DND-41 (cell line): Measurements from ENCODE around the gene NKD2.
A peak's percentile ranks its signal among the peaks of the same experiment; 100 is the strongest.

Source experiments
- ATAC-seq: fragments of 200-7000 bp; cut with Tn5 transposase; 3 replicates; pipeline ENCODE4 v1.9.1; 2021; ENCODE audit warnings: low read depth; ENCODE audit not compliant: insufficient read depth
- DNase-seq: peaks from one replicate; pipeline ENCODE4 v3.0.0-alpha.2; 2020
- H2AFZ ChIP-seq: 2 replicates; pipeline ENCODE4 v1.6.0; 2012; ENCODE audit warnings: low read depth, low read length
- H3K27ac ChIP-seq: 2 replicates; pipeline ENCODE4 v1.5.1; 2012; ENCODE audit warnings: low read length, inconsistent platforms
- H3K27me3 ChIP-seq: fragments of 200-600 bp; sonication (generic); 2 replicates; pipeline ENCODE4 v1.6.0; 2012; ENCODE audit warnings: low read length, mild to moderate bottlenecking, inconsistent platforms; ENCODE audit not compliant: insufficient read depth, poor library complexity
- H3K36me3 ChIP-seq: 2 replicates; pipeline ENCODE4 v1.5.1; 2012; ENCODE audit warnings: low read length, inconsistent platforms; ENCODE audit not compliant: insufficient read depth
- H3K4me1 ChIP-seq: 2 replicates; pipeline ENCODE4 v1.5.1; 2012; ENCODE audit warnings: mild to moderate bottlenecking, low read length; ENCODE audit not compliant: insufficient read depth
- H3K4me2 ChIP-seq: 2 replicates; pipeline ENCODE4 v1.6.0; 2012; ENCODE audit warnings: mild to moderate bottlenecking, moderate library complexity, low read length, inconsistent platforms; ENCODE audit not compliant: insufficient read depth
- H3K4me3 ChIP-seq, 2 experiments: fragments of 200-600 bp in 1 of 2; shearing (Covaris generic) in 1 of 2; 2 replicates each; pipeline ENCODE4 v1.5.1; 2012 to 2016; ENCODE audit warnings: inconsistent platforms in 2 of 2, low read length in 2 of 2, mild to moderate bottlenecking in 2 of 2, low read depth in 1 of 2, moderate library complexity in 1 of 2
- H3K79me2 ChIP-seq: 2 replicates; pipeline ENCODE4 v1.6.0; 2012; ENCODE audit warnings: low read length, inconsistent platforms; ENCODE audit not compliant: insufficient read depth
- H3K9ac ChIP-seq: 2 replicates; pipeline ENCODE4 v1.6.0; 2012; ENCODE audit warnings: low read depth, mild to moderate bottlenecking, inconsistent platforms, low read length, moderate library complexity
- H3K9me3 ChIP-seq: 2 replicates; pipeline ENCODE4 v1.5.1; 2012; ENCODE audit warnings: low read length, moderate library complexity, mild to moderate bottlenecking, inconsistent platforms; ENCODE audit not compliant: insufficient read depth, severe bottlenecking
- H4K20me1 ChIP-seq: 2 replicates; pipeline ENCODE4 v1.6.0; 2012; ENCODE audit warnings: low read length; ENCODE audit not compliant: insufficient read depth
- EZH2 ChIP-seq: IDR thresholded peaks from 3 replicates; pipeline ENCODE4 v1.6.1; 2012; ENCODE audit warnings: borderline replicate concordance, low read depth, mild to moderate bottlenecking, moderate library complexity, low read length, inconsistent platforms; ENCODE audit not compliant: severe bottlenecking
- TF ChIP-seq, protein P1 (sequence below): IDR thresholded peaks from 2 replicates; pipeline ENCODE4 v1.5.1; 2012; ENCODE audit warnings: borderline replicate concordance, low read length, moderate library complexity, mild to moderate bottlenecking; ENCODE audit not compliant: poor library complexity, severe bottlenecking; ENCODE audit errors: extremely low read depth

The NKD2 gene

DNA sequence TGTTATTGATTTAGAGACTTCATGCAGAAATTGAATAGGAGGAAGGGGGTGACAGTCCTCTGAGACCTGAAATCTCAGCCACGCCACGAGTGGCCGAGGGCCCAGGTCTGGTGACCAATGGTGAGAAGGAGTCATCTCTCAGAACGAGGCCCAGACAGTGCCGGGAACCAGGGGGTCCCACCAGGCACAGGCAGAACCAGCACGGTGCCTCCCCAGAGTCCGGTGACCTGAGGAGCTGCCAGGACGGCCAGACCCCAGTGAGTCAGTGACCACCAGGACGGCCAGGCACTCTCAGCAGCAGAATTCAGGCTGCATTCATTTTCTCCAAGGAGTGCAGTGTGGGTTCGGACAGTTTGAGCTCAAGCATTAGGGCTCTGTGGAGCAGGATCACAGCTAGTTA lies 43.8 kb upstream of the NKD2 start:
- Histone ChIP-seq H3K27ac (peak overlapping the region; percentile 97), H2AFZ (0 out of 2 replicates have a peak overlapping the region, but pooled peaks have one; percentile 60)
- TF ChIP-seq, protein P1, sequence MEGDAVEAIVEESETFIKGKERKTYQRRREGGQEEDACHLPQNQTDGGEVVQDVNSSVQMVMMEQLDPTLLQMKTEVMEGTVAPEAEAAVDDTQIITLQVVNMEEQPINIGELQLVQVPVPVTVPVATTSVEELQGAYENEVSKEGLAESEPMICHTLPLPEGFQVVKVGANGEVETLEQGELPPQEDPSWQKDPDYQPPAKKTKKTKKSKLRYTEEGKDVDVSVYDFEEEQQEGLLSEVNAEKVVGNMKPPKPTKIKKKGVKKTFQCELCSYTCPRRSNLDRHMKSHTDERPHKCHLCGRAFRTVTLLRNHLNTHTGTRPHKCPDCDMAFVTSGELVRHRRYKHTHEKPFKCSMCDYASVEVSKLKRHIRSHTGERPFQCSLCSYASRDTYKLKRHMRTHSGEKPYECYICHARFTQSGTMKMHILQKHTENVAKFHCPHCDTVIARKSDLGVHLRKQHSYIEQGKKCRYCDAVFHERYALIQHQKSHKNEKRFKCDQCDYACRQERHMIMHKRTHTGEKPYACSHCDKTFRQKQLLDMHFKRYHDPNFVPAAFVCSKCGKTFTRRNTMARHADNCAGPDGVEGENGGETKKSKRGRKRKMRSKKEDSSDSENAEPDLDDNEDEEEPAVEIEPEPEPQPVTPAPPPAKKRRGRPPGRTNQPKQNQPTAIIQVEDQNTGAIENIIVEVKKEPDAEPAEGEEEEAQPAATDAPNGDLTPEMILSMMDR, result no peak
- no peak for TF ChIP-seq EZH2

DNA sequence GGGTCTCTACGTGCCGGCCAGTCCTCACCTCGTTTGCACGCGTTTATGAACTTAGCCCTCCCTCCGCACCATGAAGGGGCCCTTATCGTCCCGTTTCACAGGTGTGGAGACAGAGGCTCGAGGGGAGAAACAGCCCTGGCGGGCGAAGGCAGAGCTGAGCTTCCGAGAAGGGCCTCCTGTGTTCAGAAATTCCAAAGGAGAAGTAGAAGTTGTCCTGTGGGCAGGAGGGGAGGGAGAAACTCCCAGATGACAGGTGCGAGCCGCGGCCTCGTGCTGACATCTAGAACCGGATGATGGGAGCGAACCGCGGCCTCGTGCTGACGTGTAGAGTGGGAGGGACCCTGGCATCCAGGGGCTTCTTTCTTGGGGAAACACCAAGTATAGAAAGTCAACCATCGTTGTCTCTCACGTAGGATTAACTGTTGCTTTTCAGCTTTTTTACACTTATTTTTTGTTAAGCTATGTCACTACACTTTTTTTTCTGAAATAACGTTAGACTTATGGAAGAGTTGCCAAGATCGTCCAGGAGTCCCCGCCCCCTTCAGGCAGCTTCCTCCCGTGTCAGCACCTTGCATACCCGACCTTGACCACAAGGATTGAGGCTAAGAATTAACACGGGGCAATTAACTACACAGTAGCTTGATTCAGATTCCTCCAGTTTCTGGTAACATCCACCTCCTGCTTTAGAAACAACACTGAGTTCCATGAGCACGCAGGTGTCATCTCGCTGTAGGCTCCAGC lies 42.8 kb upstream of the NKD2 start:
- Histone ChIP-seq H3K27me3 (no peaks in the 10 kb centered on the region), H3K27ac (peak overlapping the region; percentile 97), H3K36me3 (no peaks in the 10 kb centered on the region), H3K4me1 (peaks cover 85% of the 10 kb centered on the region), H2AFZ (no peak overlapping the region), H4K20me1 (no peaks in the 10 kb centered on the region), H3K9ac (0 out of 2 replicates have a peak overlapping the region, but pooled peaks have one; percentile 69), H3K9me3 (no peaks in the 10 kb centered on the region), H3K4me3 (no peak overlapping the region), H3K79me2 (no peaks in the 10 kb centered on the region), H3K4me2 (peak overlapping the region; percentile 68; the same call in 1 of the 2 replicates)
- ATAC-seq (no peak), DNase-seq (no peak)
- no peak for TF ChIP-seq EZH2
- TF ChIP-seq, protein P1, result no peak

More for the DNA sequence above, 43.8 kb upstream of the NKD2 start:
- peak overlapping the region in 1 of 2 experiments; percentile 53; a peak in 2 of 4 replicates for H3K4me3 ChIP-seq
- H3K4me1 ChIP-seq, result peaks cover 92% of the 10 kb centered on the region
- no peaks in the 10 kb centered on the region for H3K36me3 ChIP-seq
- no peaks in the 10 kb centered on the region for H4K20me1 ChIP-seq
- peak overlapping the region; percentile 68 for H3K4me2 ChIP-seq
- H3K79me2 ChIP-seq, result no peaks in the 10 kb centered on the region
- H3K27me3 ChIP-seq, result no peaks in the 10 kb centered on the region
- ATAC-seq (no peak), DNase-seq (no peak)
- H3K9ac ChIP-seq, result peak overlapping the region; percentile 69
- H3K9me3 ChIP-seq, result no peaks in the 10 kb centered on the region

DNA sequence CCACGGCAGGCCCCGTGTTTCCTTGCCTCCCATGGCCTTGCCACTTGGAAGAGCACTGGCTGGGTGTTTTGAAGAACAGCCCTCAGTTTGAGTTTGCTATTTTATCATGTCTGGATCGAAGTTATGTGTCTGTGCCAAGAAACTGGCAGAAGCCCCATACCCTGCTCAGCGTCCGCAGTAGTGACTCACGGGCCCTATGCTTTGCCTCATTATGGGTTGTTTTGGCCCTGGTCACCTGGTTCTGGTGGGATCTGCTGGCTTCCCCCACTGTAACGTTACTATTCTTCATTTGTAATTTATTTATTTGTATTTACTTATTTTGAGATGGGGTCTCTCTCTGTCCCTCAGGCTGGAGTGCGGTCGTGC lies 42.3 kb upstream of the NKD2 start:
- Histone ChIP-seq H3K9ac (no peak overlapping the region), H3K79me2 (no peaks in the 10 kb centered on the region), H3K4me1 (peaks cover 80% of the 10 kb centered on the region), H3K4me3 (no peak overlapping the region), H2AFZ (no peak overlapping the region), H3K36me3 (no peaks in the 10 kb centered on the region), H3K4me2 (no peak overlapping the region), H4K20me1 (no peaks in the 10 kb centered on the region), H3K9me3 (no peaks in the 10 kb centered on the region), H3K27me3 (no peaks in the 10 kb centered on the region), H3K27ac (peak overlapping the region; percentile 97)
- no peak for ATAC-seq
- no peak for DNase-seq
- TF ChIP-seq, protein P1, result no peak
- TF ChIP-seq EZH2, result no peak
